Activated CD4-positive, CD25-positive, alpha-beta regulatory T cell treated with anti-CD3 and anti-CD28 coated beads, Interleukin-2, amount 50 U/mL, for 72 hours (primary cell): ENCODE results near the gene IL21.
"Not testable (repeated sequence)": the region's sequence is repeated elsewhere in the genome, so short reads cannot be mapped to it uniquely, and the experiment has no call there.

Experiments
- DNase-seq: peaks from one replicate; pipeline ENCODE4 v3.0.0; 2021

IL21 gene

DNA sequence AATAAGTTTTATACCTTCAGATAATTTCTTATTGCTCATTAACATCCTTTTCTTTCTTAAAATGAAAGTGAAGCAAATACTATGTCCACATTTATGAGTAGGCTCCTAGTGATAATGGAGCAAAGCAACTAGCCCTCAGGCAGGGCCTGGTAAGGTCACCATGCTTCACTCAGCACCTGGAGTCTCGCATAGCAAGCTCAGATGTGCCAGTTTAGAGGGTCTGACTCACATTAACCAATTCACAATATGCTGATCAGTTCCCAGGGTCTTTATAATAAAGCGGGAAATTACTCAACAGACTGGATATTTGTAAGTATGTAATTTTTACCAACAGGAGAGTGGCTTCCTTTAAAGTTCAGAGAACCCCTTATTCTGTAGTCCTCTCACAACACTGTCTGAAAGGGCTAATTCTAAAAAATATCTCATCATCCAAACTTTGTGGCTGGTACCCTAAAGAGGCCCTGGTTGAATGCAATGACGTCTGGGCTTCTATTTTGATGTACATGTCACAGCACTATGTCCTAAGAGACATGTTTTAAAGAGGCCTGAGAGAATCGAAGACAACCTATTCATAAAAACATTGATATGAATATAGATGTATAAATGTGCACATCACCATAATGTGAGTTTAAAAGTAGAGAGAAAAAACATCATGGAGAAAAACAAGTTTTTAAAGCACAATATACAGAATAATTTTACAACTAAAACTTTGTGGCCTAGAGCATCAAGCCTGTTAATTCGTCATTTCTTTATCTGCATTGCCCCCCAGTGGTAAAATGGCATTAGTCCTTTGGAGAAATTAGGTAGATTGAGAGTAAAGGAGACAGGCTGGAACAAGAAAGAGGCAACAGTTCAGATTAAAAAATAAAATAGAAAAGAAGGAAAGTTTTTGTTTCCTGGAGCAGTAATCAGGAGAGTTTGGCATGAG is 44.3 kb downstream of the IL21 start:
- DNase-seq = no peak

DNA sequence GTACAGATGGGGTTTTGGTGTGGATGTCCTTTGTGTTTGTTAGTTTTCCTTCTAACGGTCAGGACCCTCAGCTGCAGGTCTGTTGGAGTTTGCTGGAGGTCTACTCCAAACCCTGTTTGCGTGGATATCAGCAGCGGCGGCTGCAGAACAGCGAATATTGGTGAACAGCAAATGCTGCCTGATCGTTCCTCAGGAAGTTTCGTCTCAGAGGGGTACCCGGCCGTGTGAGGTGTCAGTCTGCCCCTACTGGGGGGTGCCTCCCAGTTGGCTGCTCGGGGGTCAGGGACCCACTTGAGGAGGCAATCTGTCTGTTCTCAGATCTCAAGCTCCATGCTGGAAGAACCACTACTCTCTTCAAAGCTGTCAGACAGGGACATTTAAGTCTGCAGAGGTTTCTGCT is 46.5 kb downstream of the IL21 start:
- DNase-seq = not testable (repeated sequence)

DNA sequence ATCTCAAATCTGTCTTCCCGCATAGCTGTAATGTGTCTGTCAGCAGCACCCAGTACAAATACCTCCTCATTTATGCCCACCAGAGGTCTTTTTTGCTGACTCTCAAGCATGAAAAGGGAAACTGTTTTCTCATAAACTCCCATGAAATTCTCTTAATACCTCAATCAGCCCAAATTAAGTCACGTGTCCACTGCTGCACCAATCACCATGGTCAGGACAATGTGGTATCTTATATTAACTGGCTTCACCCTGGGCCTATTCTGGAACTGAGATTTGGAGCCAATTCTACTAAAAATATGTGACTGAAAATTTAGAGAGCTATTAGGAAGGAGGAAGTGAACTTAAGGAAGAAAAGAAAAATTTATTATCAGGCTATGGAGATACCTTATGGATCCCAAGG is 58.4 kb downstream of the IL21 start:
- no peak for DNase-seq
